SK-N-SH (cell line): Measurements from ENCODE around the gene DHRSX. TPM values are rescaled to one million over a fixed set of nuclear protein-coding genes. Genes with fewer than 3 reads are reported as not detected.
"Not testable (repeated sequence)": the region's sequence is repeated elsewhere in the genome, so short reads cannot be mapped to it uniquely, and the experiment has no call there.

Experiments
- CTCF ChIA-PET: fragments of 300-600, 350-600 bp; formaldehyde crosslinking; extraction: SDS; loops from one replicate; lab custom pipeline; 2021; lab: Yijun Ruan, JAX
- POLR2A ChIA-PET: fragments of 350-600 bp; sonication (Branson Sonifier 250); formaldehyde crosslinking; extraction: SDS; loops from one replicate; lab custom pipeline; 2020; ENCODE audit warnings: antibody characterized with exemption, inconsistent platforms; lab: Yijun Ruan, JAX
- DNase-seq: peaks from one replicate; pipeline ENCODE4 v3.0.0; 2012
- H2AFZ ChIP-seq: fragments of 200-600 bp; sonication (generic); 2 replicates; pipeline ENCODE4 v1.8.1; 2016; ENCODE audit warnings: antibody characterized with exemption, mild to moderate bottlenecking, low read depth
- H3F3A ChIP-seq: fragments of 200-600 bp; sonication (generic); replicated peaks from 2 replicates; pipeline ENCODE3; 2016; ENCODE audit warnings: antibody characterized with exemption, mild to moderate bottlenecking; ENCODE audit not compliant: insufficient read depth
- H3K27ac ChIP-seq, 2 experiments: fragments of 200-500 bp in 1 of 2; fragments of 200-600 bp in 1 of 2; sonication (Bioruptor generic) in 1 of 2; sonication (generic), shearing (Covaris generic) in 1 of 2; 2 replicates each; pipeline versions ENCODE4 v1.5.1 to v1.6.1; 2014 to 2016; ENCODE audit warnings: low read depth in 2 of 2, inconsistent platforms in 1 of 2, low read length in 1 of 2, mild to moderate bottlenecking in 1 of 2, mixed read lengths in 1 of 2
- H3K27me3 ChIP-seq: fragments of 200-600 bp; sonication (generic), shearing (Covaris generic); 2 replicates; pipeline ENCODE4 v1.6.1; 2016; ENCODE audit warnings: mixed run types; ENCODE audit not compliant: insufficient read depth
- H3K36me3 ChIP-seq, 2 experiments: fragments of 200-500 bp in 1 of 2; fragments of 200-600 bp in 1 of 2; sonication (Bioruptor generic) in 1 of 2; sonication (generic) in 1 of 2; replicated peaks in 1 of 2; 2 replicates each; pipeline versions ENCODE3 to v1.5.1; 2014 to 2016; ENCODE audit warnings: low read length in 1 of 2, mild to moderate bottlenecking in 1 of 2; ENCODE audit not compliant: insufficient read depth in 2 of 2, control insufficient read depth in 1 of 2
- H3K4me1 ChIP-seq, 2 experiments: fragments of 200-500 bp in 1 of 2; fragments of 200-600 bp in 1 of 2; sonication (Bioruptor generic) in 1 of 2; sonication (generic), shearing (Covaris generic) in 1 of 2; 2 replicates each; pipeline versions ENCODE4 v1.5.1 to v1.6.1; 2014 to 2016; ENCODE audit warnings: low read depth in 1 of 2, low read length in 1 of 2, mixed run types in 1 of 2; ENCODE audit not compliant: insufficient read depth in 2 of 2, control insufficient read depth in 1 of 2
- H3K4me2 ChIP-seq: fragments of 200-600 bp; sonication (generic), shearing (Covaris generic); 2 replicates; pipeline ENCODE4 v1.6.1; 2017; ENCODE audit warnings: mixed run types
- H3K4me3 ChIP-seq, 2 experiments: fragments of 200-500 bp in 1 of 2; fragments of 200-600 bp in 1 of 2; sonication (Bioruptor generic) in 1 of 2; sonication (generic), shearing (Covaris generic) in 1 of 2; 2 replicates each; pipeline versions ENCODE4 v1.5.1 to v1.8.1; 2014 to 2016; ENCODE audit warnings: low read depth in 2 of 2, inconsistent platforms in 1 of 2, low read length in 1 of 2, mild to moderate bottlenecking in 1 of 2, mixed read lengths in 1 of 2, moderate library complexity in 1 of 2
- H3K79me2 ChIP-seq: fragments of 200-600 bp; sonication (generic); 2 replicates; pipeline ENCODE4 v1.8.1; 2017; ENCODE audit warnings: mild to moderate bottlenecking; ENCODE audit not compliant: insufficient read depth
- H3K9ac ChIP-seq: fragments of 200-600 bp; sonication (generic); 2 replicates; pipeline ENCODE4 v1.6.1; 2017; ENCODE audit warnings: mixed run types
- H3K9me2 ChIP-seq: fragments of 200-600 bp; sonication (generic); 2 replicates; pipeline ENCODE4 v1.6.1; 2017; ENCODE audit warnings: mixed run types
- H3K9me3 ChIP-seq: fragments of 200-600 bp; sonication (generic); 2 replicates; pipeline ENCODE4 v1.6.1; 2017; ENCODE audit warnings: mixed run types, mild to moderate bottlenecking, moderate library complexity
- H4K20me1 ChIP-seq: fragments of 200-600 bp; sonication (generic); 2 replicates; pipeline ENCODE4 v1.6.1; 2017; ENCODE audit warnings: mild to moderate bottlenecking, mixed run types; ENCODE audit not compliant: insufficient read depth
- EP300 ChIP-seq, 2 experiments: IDR thresholded peaks; 2 replicates each; pipeline versions ENCODE4 v1.4.0 to v1.6.1; 2012; ENCODE audit warnings: borderline replicate concordance in 1 of 2, low read depth in 1 of 2, low read length in 1 of 2
- NRF1 ChIP-seq: IDR thresholded peaks from 2 replicates; pipeline ENCODE4 v1.6.1; 2012; ENCODE audit warnings: low read depth, mild to moderate bottlenecking, low read length
- RCOR1 ChIP-seq: fragments of 150-350 bp; IDR thresholded peaks from 2 replicates; pipeline ENCODE4 v1.6.1; 2017; ENCODE audit warnings: antibody characterized with exemption, low read length
- SIN3A ChIP-seq: IDR thresholded peaks from 2 replicates; pipeline ENCODE4 v1.6.1; 2012; ENCODE audit warnings: low read depth, mild to moderate bottlenecking, low read length, moderate library complexity, borderline replicate concordance
- SMC3 ChIP-seq: IDR thresholded peaks from 2 replicates; pipeline ENCODE4 v1.6.1; 2012; ENCODE audit warnings: low read depth, low read length, improper control_type of control experiment
- TCF12 ChIP-seq: IDR thresholded peaks from 2 replicates; pipeline ENCODE4 v1.4.0; 2012
- WGBS: methylation state at CpG from one replicate; pipeline ENCODE4 v1.1.6; 2017; ENCODE audit warnings: low lambda C conversion rate; 5-methylcytosine and 5-hydroxymethylcytosine counted together
- polyA plus RNA-seq, 3 experiments: library from polyadenylated mRNA; depleted of rRNA; stranded (reverse); fragments of >200 nt; gene quantifications; 2 replicates each; pipeline ENCODE4 v1.2.3, GENCODE V29; 2012
- TF ChIP-seq, protein P1 (sequence below): IDR thresholded peaks from 2 replicates; pipeline ENCODE4 v1.6.1; 2012; ENCODE audit warnings: mild to moderate bottlenecking, low read depth, low read length, moderate library complexity
- TF ChIP-seq, protein P2 (sequence below): fragments of 150-350 bp; IDR thresholded peaks from 2 replicates; pipeline ENCODE4 v1.6.1; 2017; ENCODE audit warnings: antibody characterized with exemption, low read length, low read depth, borderline replicate concordance
- TF ChIP-seq, protein P3 (sequence below): fragments of 150-350 bp; IDR thresholded peaks from 2 replicates; pipeline ENCODE4 v1.6.1; 2016; ENCODE audit warnings: mild to moderate bottlenecking, low read depth, low read length
- TF ChIP-seq, protein P4 (sequence below): IDR thresholded peaks from 2 replicates; pipeline ENCODE4 v1.4.0; 2012; ENCODE audit warnings: low read depth, borderline replicate concordance
- TF ChIP-seq, protein P5 (sequence below): IDR thresholded peaks from 2 replicates; pipeline ENCODE4 v1.4.0; 2012; ENCODE audit warnings: low read depth

The DHRSX gene
- polyA plus RNA-seq, 1 of the 3 experiments (the other 2 are of a cell fraction), result 34.3 TPM

DNA sequence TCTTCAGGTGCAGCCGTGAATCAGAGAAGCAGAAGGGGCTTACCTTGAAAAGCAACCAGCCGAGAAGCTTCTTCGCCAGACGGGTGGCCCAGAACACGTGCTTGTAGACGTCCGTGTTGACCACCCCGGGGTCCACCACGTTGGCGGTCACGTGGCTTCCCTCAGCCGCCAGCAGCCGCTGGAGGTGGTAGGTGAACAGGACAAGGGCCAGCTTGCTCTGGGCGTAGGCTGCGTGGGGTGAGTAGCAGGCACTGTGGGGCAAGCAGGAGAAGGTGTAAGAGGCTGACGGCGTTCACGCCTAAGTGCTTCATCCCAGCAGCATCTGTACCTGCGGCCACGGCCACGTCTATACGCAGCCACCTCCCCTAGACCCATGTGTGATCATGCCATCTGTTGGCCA lies 257.8 kb downstream of the DHRSX start (continued):
- TF ChIP-seq, protein P1, sequence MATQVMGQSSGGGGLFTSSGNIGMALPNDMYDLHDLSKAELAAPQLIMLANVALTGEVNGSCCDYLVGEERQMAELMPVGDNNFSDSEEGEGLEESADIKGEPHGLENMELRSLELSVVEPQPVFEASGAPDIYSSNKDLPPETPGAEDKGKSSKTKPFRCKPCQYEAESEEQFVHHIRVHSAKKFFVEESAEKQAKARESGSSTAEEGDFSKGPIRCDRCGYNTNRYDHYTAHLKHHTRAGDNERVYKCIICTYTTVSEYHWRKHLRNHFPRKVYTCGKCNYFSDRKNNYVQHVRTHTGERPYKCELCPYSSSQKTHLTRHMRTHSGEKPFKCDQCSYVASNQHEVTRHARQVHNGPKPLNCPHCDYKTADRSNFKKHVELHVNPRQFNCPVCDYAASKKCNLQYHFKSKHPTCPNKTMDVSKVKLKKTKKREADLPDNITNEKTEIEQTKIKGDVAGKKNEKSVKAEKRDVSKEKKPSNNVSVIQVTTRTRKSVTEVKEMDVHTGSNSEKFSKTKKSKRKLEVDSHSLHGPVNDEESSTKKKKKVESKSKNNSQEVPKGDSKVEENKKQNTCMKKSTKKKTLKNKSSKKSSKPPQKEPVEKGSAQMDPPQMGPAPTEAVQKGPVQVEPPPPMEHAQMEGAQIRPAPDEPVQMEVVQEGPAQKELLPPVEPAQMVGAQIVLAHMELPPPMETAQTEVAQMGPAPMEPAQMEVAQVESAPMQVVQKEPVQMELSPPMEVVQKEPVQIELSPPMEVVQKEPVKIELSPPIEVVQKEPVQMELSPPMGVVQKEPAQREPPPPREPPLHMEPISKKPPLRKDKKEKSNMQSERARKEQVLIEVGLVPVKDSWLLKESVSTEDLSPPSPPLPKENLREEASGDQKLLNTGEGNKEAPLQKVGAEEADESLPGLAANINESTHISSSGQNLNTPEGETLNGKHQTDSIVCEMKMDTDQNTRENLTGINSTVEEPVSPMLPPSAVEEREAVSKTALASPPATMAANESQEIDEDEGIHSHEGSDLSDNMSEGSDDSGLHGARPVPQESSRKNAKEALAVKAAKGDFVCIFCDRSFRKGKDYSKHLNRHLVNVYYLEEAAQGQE, result no peak

DNA sequence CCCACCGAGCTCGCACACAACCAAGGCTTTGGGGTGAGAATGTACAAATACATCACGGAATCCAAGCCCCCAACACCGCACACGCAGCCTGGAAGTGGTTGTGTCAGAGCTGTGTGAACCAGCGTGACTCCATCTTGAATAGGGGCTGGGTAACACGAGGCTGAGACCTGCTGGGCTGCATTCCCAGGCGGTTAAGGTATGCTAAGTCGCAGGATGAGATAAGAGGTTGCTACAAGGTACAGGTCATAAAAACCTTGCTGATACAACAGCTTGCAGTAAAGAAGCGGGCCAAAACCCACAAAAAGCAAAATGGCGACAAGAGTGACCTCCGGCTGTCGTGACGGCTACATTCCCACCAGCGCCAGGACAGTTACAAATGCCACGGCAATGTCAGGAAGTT lies 258.4 kb downstream of the DHRSX start:
- Histone ChIP-seq H4K20me1 (no peaks in the 10 kb centered on the region), H3K9me2 (no peaks in the 10 kb centered on the region), H3K9me3 (no peaks in the 10 kb centered on the region), H2AFZ (no peak overlapping the region), H3K27ac (no peak overlapping the region)
- POLR2A ChIA-PET, result no interaction called here
- no peak for DNase-seq
- TF ChIP-seq EP300 (IDR thresholded peaks at IDR 0.05; ENCODE audit: borderline replicate concordance in 1 of 2, low read depth in 1 of 2, low read length in 1 of 2) (no peak), SIN3A (no peak), NRF1 (no peak), RCOR1 (no peak), TCF12 (no peak), SMC3 (no peak)
- TF ChIP-seq, protein P2, sequence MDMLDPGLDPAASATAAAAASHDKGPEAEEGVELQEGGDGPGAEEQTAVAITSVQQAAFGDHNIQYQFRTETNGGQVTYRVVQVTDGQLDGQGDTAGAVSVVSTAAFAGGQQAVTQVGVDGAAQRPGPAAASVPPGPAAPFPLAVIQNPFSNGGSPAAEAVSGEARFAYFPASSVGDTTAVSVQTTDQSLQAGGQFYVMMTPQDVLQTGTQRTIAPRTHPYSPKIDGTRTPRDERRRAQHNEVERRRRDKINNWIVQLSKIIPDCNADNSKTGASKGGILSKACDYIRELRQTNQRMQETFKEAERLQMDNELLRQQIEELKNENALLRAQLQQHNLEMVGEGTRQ, result no peak
- TF ChIP-seq, protein P3, sequence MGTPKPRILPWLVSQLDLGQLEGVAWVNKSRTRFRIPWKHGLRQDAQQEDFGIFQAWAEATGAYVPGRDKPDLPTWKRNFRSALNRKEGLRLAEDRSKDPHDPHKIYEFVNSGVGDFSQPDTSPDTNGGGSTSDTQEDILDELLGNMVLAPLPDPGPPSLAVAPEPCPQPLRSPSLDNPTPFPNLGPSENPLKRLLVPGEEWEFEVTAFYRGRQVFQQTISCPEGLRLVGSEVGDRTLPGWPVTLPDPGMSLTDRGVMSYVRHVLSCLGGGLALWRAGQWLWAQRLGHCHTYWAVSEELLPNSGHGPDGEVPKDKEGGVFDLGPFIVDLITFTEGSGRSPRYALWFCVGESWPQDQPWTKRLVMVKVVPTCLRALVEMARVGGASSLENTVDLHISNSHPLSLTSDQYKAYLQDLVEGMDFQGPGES, result no peak
- TF ChIP-seq, protein P4, sequence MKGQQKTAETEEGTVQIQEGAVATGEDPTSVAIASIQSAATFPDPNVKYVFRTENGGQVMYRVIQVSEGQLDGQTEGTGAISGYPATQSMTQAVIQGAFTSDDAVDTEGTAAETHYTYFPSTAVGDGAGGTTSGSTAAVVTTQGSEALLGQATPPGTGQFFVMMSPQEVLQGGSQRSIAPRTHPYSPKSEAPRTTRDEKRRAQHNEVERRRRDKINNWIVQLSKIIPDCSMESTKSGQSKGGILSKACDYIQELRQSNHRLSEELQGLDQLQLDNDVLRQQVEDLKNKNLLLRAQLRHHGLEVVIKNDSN, result no peak
- TF ChIP-seq, protein P5, sequence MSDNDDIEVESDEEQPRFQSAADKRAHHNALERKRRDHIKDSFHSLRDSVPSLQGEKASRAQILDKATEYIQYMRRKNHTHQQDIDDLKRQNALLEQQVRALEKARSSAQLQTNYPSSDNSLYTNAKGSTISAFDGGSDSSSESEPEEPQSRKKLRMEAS, result no peak
- TF ChIP-seq, all 33 proteins: peak for 0
- Histone ChIP-seq H3K4me1 (no peaks in the 10 kb centered on the region), H3K27me3 (no peaks in the 10 kb centered on the region), H3K79me2 (no peaks in the 10 kb centered on the region), H3K9ac (no peak overlapping the region), H3K36me3 (no peaks in the 10 kb centered on the region), H3F3A (no peaks in the 10 kb centered on the region), H3K4me3 (no peak overlapping the region), H3K4me2 (no peak overlapping the region)
- WGBS, result 94% methylated on average over 16 of the region's 16 CpGs
- CTCF ChIA-PET, result no interaction called here

DNA sequence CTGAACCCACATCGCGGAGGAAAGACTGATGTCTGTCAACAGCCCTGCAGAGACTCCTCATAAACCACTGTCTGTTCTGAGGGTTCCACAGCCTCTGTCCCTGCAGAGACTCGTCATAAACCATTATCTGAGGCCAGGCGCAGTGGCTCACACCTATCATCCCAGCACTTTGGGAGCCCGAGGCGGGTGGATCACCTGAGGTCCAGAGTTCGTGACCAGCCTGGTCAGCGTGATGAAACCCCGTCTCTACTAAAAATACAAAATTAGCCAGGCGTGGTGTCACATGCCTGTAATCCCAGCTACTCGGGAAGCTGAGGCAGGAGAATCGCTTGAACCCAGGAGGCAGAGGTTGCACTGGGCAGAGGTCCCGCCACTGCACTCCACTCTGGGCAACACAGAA lies 259.3 kb downstream of the DHRSX start:
- H3K27me3 ChIP-seq, H3K9me3 ChIP-seq, H3K36me3 ChIP-seq, H2AFZ ChIP-seq, CTCF ChIA-PET, DNase-seq, POLR2A ChIA-PET, H3K9ac ChIP-seq, H3K27ac ChIP-seq, H3K4me3 ChIP-seq, H3K4me2 ChIP-seq, H3K9me2 ChIP-seq, H4K20me1 ChIP-seq, H3K79me2 ChIP-seq, H3K4me1 ChIP-seq, H3F3A ChIP-seq: not testable (repeated sequence)
- 97% methylated on average over 11 of the region's 13 CpGs for WGBS

DNA sequence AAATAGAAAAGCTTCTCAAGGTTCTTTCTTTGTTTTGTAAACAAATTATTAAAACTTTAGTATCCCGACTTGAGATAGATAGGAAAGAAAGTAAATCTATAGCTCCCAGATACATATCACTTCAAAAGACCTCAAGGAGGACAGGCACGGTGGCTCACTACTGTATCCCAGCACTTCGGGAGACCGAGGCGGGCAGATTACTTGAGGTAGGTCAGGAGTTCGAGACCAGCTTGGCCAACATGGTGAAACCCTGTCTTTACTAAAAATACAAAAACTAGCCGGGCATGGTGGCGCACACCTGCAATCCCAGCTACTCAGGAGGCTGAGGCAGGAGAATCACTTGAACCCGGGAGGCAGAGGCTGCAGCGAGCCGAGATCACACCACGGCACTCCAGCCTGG lies 260.0 kb downstream of the DHRSX start:
- H4K20me1 ChIP-seq, H3K27ac ChIP-seq, H3K27me3 ChIP-seq, H3K79me2 ChIP-seq, CTCF ChIA-PET, H2AFZ ChIP-seq, H3K4me2 ChIP-seq, H3K9me3 ChIP-seq, H3K36me3 ChIP-seq, H3K4me1 ChIP-seq, H3F3A ChIP-seq, H3K9me2 ChIP-seq, H3K9ac ChIP-seq, H3K4me3 ChIP-seq, POLR2A ChIA-PET, DNase-seq: not testable (repeated sequence)
- WGBS, result 91% methylated on average over 12 of the region's 12 CpGs
